OCI-LY1 (cell line): ENCODE results near the gene TOGARAM2.
"Not testable (repeated sequence)": the region's sequence is repeated elsewhere in the genome, so short reads cannot be mapped to it uniquely, and the experiment has no call there.

Experiments used
- H2AFZ ChIP-seq: fragments of 200-600 bp; sonication (generic), shearing (Covaris generic); 2 replicates; pipeline ENCODE4 v1.6.0; 2014; ENCODE audit warnings: antibody characterized with exemption, mild to moderate bottlenecking, low read length
- H3F3A ChIP-seq: fragments of 200-600 bp; sonication (generic), shearing (Covaris generic); 2 replicates; pipeline ENCODE4 v1.6.0; 2014; ENCODE audit warnings: mild to moderate bottlenecking, antibody characterized with exemption, low read length, moderate library complexity; ENCODE audit not compliant: insufficient read depth
- H3K27ac ChIP-seq: fragments of 200-600 bp; sonication (generic); 2 replicates; pipeline ENCODE4 v1.5.1; 2014; ENCODE audit warnings: low read length, mixed run types, mild to moderate bottlenecking, low read depth; ENCODE audit not compliant: poor library complexity, severe bottlenecking
- H3K27me3 ChIP-seq: fragments of 200-600 bp; sonication (generic); 2 replicates; pipeline ENCODE4 v1.6.0; 2014; ENCODE audit warnings: antibody characterized with exemption, mild to moderate bottlenecking, low read length, moderate library complexity; ENCODE audit not compliant: insufficient read depth
- H3K36me3 ChIP-seq: fragments of 200-600 bp; sonication (generic); 2 replicates; pipeline ENCODE4 v1.6.1; 2014; ENCODE audit warnings: mild to moderate bottlenecking, antibody characterized with exemption, low read length, moderate library complexity, mixed read lengths; ENCODE audit not compliant: insufficient read depth
- H3K4me1 ChIP-seq: fragments of 200-600 bp; sonication (generic); 2 replicates; pipeline ENCODE4 v1.5.1; 2014; ENCODE audit warnings: mild to moderate bottlenecking, low read length, moderate library complexity; ENCODE audit not compliant: insufficient read depth, severe bottlenecking
- H3K4me2 ChIP-seq: fragments of 200-600 bp; sonication (generic), shearing (Covaris generic); 2 replicates; pipeline ENCODE4 v1.6.1; 2014; ENCODE audit warnings: low read length
- H3K4me3 ChIP-seq: fragments of 200-600 bp; sonication (generic); 2 replicates; pipeline ENCODE4 v1.5.1; 2014; ENCODE audit warnings: low read length, low read depth, mild to moderate bottlenecking, mixed read lengths; ENCODE audit not compliant: poor library complexity, severe bottlenecking
- H3K79me2 ChIP-seq: fragments of 200-600 bp; shearing (Covaris generic); 2 replicates; pipeline ENCODE4 v1.6.1; 2016; ENCODE audit warnings: mixed run types, low read length, mixed read lengths; ENCODE audit not compliant: insufficient read depth
- H3K9ac ChIP-seq: fragments of 200-600 bp; sonication (generic), shearing (Covaris generic); 2 replicates; pipeline ENCODE4 v1.6.1; 2014; ENCODE audit warnings: mild to moderate bottlenecking, low read length, mixed read lengths
- H3K9me2 ChIP-seq: fragments of 200-600 bp; sonication (generic), shearing (Covaris generic); 2 replicates; pipeline ENCODE4 v1.6.1; 2014; ENCODE audit warnings: low read depth, mild to moderate bottlenecking, low read length, mixed read lengths
- H3K9me3 ChIP-seq: fragments of 200-600 bp; shearing (Covaris generic); 2 replicates; pipeline ENCODE4 v1.6.1; 2014; ENCODE audit warnings: low read length, mixed read lengths
- H4K20me1 ChIP-seq: fragments of 200-600 bp; sonication (generic), shearing (Covaris generic); 2 replicates; pipeline ENCODE4 v1.6.0; 2016; ENCODE audit warnings: mild to moderate bottlenecking, low read length; ENCODE audit not compliant: insufficient read depth
- CTCF ChIP-seq: fragments of 200-600 bp; sonication (generic), shearing (Covaris generic); IDR thresholded peaks from 2 replicates; pipeline ENCODE4 v1.5.1; 2017; ENCODE audit warnings: mild to moderate bottlenecking, antibody characterized with exemption, low read length, moderate library complexity, mixed read lengths
- EZH2 ChIP-seq: fragments of 200-600 bp; sonication (generic), shearing (Covaris generic); IDR thresholded peaks from 2 replicates; pipeline ENCODE4 v1.8.0; 2017; ENCODE audit warnings: borderline replicate concordance, mixed run types, mild to moderate bottlenecking, antibody characterized with exemption, low read length, moderate library complexity, mixed read lengths

TOGARAM2 gene

DNA sequence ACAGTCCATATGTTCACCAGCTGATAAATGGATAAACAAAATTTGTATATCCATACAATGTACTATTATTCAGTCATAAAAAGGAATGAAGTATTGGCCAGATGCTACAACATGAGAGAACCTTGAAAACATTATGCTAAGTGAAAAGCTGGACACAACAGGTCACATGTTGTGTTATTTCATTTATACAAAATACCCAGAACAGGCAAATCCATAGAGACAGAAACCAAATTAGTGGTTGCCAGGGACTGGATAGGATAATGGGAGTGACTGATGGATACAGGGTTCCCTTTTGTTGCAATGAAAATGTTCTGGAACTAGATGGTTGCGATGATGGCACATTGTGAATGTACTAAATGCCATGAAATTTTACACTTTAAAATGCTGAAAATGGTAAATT is 103.5 kb downstream of the TOGARAM2 start:
- no peaks in the 10 kb centered on the region for H3K4me1 ChIP-seq
- TF ChIP-seq EZH2 (no peak), CTCF (no peak)
- H3K27me3 ChIP-seq: no peaks in the 10 kb centered on the region
- H3K9me2 ChIP-seq: no peaks in the 10 kb centered on the region
- H4K20me1 ChIP-seq: no peaks in the 10 kb centered on the region
- no peak overlapping the region for H3K4me3 ChIP-seq
- H3K4me2 ChIP-seq: no peak overlapping the region
- H3K9me3 ChIP-seq: no peaks in the 10 kb centered on the region; the same call in 1 of the 2 replicates
- H3K9ac ChIP-seq: no peak overlapping the region
- H3F3A ChIP-seq: no peaks in the 10 kb centered on the region
- H3K36me3 ChIP-seq: no peaks in the 10 kb centered on the region
- no peak overlapping the region for H2AFZ ChIP-seq
- H3K27ac ChIP-seq: no peak overlapping the region
- H3K79me2 ChIP-seq: no peaks in the 10 kb centered on the region

- H3K9me3 ChIP-seq, H3K9ac ChIP-seq, H3K27me3 ChIP-seq, H2AFZ ChIP-seq, H3K9me2 ChIP-seq, H3K4me2 ChIP-seq, H3K4me3 ChIP-seq, H3F3A ChIP-seq, H3K4me1 ChIP-seq, H3K27ac ChIP-seq, H3K36me3 ChIP-seq, H3K79me2 ChIP-seq, H4K20me1 ChIP-seq: not testable (repeated sequence)
Observed at GRCh38 chr2:29090311-29090710, 109.2 kb downstream of the TOGARAM2 start.

GRCh38 chr2:29096969-29097368 is 115.9 kb downstream of the TOGARAM2 start:
- Histone ChIP-seq H3K9me3 (no peaks in the 10 kb centered on the region), H2AFZ (no peak overlapping the region), H3K9ac (no peak overlapping the region), H4K20me1 (no peaks in the 10 kb centered on the region), H3K27me3 (no peaks in the 10 kb centered on the region), H3F3A (no peaks in the 10 kb centered on the region), H3K4me2 (no peak overlapping the region), H3K36me3 (no peaks in the 10 kb centered on the region), H3K27ac (no peak overlapping the region), H3K9me2 (no peaks in the 10 kb centered on the region; the same call in 1 of the 2 replicates), H3K4me3 (no peak overlapping the region), H3K79me2 (no peaks in the 10 kb centered on the region), H3K4me1 (no peaks in the 10 kb centered on the region)
- no peak for TF ChIP-seq EZH2
- TF ChIP-seq CTCF: no peak

GRCh38 chr2:29097569-29097968 is 116.5 kb downstream of the TOGARAM2 start:
- no peaks in the 10 kb centered on the region; the same call in 1 of the 2 replicates for H3K9me2 ChIP-seq
- H3K4me2 ChIP-seq: no peak overlapping the region
- H3F3A ChIP-seq: no peaks in the 10 kb centered on the region
- no peaks in the 10 kb centered on the region for H3K27me3 ChIP-seq
- H3K9me3 ChIP-seq: no peaks in the 10 kb centered on the region
- H2AFZ ChIP-seq: no peak overlapping the region
- H3K4me3 ChIP-seq: no peak overlapping the region
- no peaks in the 10 kb centered on the region for H3K4me1 ChIP-seq
- H3K9ac ChIP-seq: no peak overlapping the region
- no peaks in the 10 kb centered on the region for H3K36me3 ChIP-seq
- H3K27ac ChIP-seq: no peak overlapping the region
- no peaks in the 10 kb centered on the region for H3K79me2 ChIP-seq
- H4K20me1 ChIP-seq: no peaks in the 10 kb centered on the region
- TF ChIP-seq CTCF: no peak
